GM12891 (cell line): ENCODE data around the gene ATL1.

Experiments used
- PAX5 ChIP-seq: IDR thresholded peaks from 2 replicates; pipeline ENCODE4 v1.6.1; 2011; ENCODE audit warnings: low read length, moderate library complexity, mild to moderate bottlenecking; ENCODE audit not compliant: insufficient read depth, severe bottlenecking
- POLR2A ChIP-seq: IDR thresholded peaks from 2 replicates; pipeline ENCODE4 v1.6.1; 2011; ENCODE audit warnings: low read depth, low read length, control low read depth
- POLR2AphosphoS5 ChIP-seq: IDR thresholded peaks from 2 replicates; pipeline ENCODE4 v1.6.1; 2011; ENCODE audit warnings: low read depth, low read length, control low read depth
- POU2F2 ChIP-seq: IDR thresholded peaks from 2 replicates; pipeline ENCODE4 v1.6.1; 2011; ENCODE audit warnings: low read depth, mild to moderate bottlenecking, control low read depth, low read length, moderate library complexity
- TAF1 ChIP-seq: IDR thresholded peaks from 2 replicates; pipeline ENCODE4 v1.6.1; 2011; ENCODE audit warnings: low read depth, low read length, control low read depth

DNA sequence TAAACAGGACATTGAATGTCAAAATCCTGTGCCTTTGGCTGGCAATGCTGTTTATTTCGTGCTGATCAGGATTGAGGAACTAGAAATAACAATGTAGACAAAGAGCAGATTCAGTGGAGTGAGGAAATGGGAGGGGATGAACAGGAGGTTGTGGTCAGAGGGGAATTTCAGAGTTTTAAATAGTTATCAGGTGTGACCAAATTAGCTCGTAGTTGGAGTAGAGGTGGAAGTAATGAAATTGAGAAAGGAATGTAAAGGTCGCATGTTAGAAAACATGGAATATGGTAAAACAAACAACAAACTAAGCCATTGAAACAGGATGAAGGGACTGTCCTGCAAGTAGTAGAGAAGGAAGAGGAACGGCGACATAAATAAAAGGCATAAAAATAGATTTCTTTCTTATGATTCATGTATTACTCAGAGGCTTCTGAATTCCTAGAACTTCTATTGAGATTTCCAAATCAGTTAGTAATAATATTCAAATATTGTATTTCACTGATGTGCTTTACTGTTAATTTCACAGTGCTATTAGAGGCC lies 117.7 kb downstream of the ATL1 start:
- TF ChIP-seq POLR2A (no peak), TAF1 (no peak), POLR2AphosphoS5 (no peak), PAX5 (no peak), POU2F2 (no peak)
